Activated naive CD4-positive, alpha-beta T cell treated with anti-CD3 and anti-CD28 coated beads, Interleukin-2, amount 50 U/mL, for 16 hours (primary cell): ENCODE data around the gene SH3RF3.

ENCODE experiments used
- DNase-seq: peaks from one replicate; pipeline ENCODE4 v3.0.0-alpha.2; 2020

The SH3RF3 gene

DNA sequence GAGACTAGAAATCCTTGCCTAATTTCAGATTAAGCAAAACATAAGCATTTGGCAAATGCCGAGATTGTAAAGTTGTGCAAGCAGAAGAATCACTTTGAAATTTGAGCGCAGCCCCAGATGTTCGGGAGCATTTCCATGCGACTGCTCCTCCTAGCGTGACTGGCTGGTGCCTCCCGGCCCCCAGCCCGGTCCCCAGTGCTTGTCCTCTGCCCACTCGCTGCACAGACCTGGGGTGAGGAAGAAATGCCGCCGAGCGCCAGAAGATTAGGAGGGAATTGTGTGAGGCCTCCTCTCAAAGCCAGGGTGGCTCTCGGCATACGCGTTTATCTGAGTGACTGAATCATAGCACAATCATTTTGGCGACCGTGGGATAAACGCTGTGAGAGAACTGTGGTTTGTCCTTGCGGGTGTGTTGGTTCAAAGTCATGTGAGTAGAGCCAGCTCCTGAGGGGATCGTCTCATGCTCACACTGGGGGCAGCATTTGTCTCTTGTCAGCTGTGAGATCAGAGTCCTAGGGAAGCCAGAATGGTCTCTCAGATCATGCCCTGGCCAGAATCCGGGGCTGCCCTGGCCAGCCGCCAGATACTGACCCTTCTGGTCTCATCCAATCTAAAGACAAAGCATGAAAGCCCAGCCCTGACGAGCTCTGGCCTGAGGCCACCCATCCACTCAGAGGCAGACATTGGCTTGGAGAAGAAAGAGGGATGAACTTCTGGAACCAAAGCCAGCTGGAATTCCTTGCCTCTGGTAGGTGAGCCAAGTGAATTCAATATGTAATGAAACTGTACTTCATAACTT is 189.3 kb downstream of the SH3RF3 start:
- no peak for DNase-seq

GRCh38 chr2:109318949-109319342 is 189.9 kb downstream of the SH3RF3 start:
- DNase-seq, result no peak

- no peak for DNase-seq
Measured at GRCh38 chr2:109320195-109320922, 191.4 kb downstream of the SH3RF3 start.

GRCh38 chr2:109321570-109321969 is 192.6 kb downstream of the SH3RF3 start:
- DNase-seq, result no peak

DNA sequence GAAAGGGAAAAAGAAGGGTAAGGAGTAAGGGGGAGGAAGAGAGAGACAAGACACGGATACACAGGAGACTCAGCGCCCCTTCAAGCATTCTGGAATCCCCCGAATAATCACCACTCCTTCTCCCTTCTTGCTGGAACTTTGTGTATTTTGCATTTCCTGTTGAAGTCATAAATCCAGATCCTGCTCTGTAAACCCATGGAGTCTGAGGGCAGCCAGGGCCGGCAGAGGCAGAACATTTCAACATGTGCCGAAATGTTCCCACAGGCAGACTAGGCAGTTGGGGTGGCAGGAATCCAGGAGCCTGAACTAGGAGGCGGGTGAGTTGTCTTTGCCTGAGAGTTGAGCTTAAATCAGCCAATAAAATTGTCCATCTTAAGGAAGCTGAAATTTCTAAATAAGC is 193.1 kb downstream of the SH3RF3 start:
- DNase-seq, result no peak

DNA sequence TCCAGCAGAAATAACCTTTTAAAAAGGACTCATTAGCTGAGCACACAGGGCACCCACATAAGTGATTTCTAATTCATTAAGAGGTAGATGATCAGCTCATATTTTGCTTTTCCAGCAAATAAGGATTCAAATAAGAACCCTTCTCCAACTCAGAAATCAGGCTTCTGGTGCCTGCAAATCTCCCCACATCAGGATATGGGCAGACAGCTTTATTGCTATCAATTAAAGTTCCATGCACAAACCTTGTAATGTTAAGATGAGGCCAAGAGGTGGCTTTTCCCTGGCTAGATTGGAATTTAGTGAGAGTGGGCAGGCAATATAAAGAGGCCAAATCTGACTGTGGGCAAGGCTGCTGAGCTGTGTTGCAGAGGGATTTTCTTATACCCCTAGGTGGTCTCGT is 193.6 kb downstream of the SH3RF3 start:
- DNase-seq, result no peak

GRCh38 chr2:109324861-109325260 is 195.9 kb downstream of the SH3RF3 start:
- no peak for DNase-seq

DNA sequence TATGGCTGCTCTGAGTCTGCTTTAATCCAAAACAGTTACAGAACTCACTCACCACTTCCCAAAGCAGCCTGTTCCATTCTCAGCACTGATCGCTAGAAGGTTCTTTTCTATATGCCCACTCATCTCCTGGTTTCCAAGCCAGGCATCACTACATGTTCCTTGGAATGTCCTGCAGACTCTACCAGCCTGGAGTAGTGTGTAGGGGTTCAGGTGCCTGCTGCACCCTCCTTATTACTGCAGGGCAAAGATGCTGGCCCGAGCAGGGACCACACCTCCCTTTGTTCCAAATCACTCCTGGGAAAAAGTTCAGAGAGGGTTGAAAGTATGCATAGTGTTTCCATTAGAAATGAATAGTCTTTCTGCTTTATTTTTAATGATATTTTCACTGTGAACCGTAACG is 196.6 kb downstream of the SH3RF3 start:
- no peak for DNase-seq

DNA sequence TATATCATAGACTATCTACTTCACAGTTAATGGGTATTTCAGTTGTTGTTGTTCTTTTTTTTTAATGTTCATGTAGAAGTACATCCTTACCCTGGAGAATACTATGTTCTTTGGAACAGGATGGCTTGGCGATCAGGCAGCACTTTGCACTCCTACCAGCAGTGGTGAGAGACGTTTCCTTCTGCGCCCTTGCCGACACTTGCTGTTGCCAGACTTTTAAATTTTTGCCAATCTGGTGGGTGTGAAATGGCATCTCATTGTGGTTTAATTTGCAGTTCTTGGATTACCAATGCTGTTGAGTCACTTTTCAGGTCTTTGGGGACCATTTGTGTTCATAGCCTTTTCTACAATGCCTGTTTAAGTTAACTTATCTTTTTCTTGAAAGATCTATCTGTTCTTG is 197.3 kb downstream of the SH3RF3 start:
- DNase-seq, result no peak

- DNase-seq, result no peak
Measured at GRCh38 chr2:109330056-109330455, 201.1 kb downstream of the SH3RF3 start.

DNA sequence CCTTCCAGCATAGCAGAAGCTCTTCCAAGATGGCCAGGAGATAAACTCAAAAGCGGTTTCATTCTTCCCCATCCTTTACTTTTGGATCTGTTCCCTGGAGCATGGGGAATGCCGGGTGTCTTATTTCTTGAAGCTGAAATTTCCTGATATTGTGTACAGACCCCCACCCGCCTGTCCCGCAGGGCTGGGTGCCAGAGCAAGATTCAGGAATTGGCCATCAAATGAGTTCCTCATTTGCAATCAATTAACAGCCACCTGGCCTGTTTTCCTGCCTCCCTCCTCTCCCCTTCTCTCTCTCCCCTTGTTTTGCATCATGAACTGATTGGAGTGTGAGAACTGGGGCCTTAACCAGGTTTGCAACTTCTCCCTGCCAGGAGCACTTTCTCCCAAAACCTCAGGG is 202.1 kb downstream of the SH3RF3 start:
- DNase-seq, result no peak

DNA sequence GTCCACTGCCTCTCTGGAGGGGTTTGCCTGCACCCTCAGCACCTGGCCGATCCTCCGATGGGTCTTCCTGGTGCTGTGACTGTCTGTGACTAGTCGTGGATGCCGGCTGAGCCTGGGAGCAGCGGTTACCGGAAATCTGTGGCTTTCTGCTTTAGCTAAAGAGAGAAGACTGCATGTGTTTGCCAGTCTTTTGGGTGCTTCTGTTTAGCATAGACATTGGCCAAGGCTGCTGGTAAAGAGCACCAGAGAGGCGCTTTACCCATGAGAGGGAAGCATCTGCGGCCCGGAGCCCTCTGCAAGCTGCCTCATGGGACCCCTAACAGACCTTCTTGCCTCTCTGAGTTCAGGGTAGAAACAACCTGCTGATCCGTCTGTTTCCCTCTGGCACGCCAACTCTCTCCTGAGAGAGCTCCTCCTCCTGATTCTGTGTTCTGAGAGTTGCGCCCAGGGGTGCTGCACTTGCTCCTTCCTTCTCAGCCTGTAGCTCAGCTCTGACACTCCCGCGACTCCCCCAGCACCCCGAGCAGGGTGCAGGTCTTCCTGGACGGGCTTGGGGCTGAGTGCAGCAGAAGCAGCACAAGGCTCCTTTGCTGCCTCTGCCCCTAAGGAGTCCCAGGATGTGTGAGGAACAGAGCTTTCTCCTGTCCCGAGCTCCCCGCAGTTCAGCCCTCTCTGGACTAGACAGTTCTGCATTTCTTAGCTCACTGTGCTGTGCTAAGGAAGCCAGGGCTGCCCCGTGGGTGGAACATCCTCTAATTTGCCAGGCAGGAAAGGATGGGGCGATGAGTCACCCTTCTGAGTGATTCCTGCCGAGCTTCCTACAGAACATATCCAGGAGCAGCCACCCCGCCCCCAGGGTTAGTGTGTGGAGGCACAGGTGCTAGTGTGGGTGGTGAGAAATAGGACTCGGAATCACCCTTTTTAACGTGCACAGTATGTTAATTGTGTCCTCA is 203.2 kb downstream of the SH3RF3 start:
- DNase-seq, result peak; percentile 19

DNA sequence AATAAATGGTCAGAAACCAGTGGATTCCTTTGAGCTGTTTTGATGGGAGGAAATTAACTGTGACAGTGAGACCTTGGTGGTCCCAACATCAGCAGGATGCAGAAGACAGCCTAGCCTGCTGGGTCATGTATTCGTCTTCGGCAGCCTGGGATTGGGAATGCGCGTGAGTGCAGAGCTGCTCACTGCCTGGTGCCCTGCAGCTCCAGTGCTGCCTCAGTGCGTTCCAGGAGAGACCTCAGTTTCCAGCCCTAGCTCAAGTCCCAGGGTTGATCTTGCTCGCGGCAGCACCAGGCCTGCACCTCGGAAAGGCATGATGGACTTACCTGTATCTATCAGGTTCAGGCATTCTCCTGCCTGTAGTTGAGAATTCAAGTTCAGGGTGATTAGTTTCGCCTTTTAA is 203.9 kb downstream of the SH3RF3 start:
- DNase-seq, result no peak

DNA sequence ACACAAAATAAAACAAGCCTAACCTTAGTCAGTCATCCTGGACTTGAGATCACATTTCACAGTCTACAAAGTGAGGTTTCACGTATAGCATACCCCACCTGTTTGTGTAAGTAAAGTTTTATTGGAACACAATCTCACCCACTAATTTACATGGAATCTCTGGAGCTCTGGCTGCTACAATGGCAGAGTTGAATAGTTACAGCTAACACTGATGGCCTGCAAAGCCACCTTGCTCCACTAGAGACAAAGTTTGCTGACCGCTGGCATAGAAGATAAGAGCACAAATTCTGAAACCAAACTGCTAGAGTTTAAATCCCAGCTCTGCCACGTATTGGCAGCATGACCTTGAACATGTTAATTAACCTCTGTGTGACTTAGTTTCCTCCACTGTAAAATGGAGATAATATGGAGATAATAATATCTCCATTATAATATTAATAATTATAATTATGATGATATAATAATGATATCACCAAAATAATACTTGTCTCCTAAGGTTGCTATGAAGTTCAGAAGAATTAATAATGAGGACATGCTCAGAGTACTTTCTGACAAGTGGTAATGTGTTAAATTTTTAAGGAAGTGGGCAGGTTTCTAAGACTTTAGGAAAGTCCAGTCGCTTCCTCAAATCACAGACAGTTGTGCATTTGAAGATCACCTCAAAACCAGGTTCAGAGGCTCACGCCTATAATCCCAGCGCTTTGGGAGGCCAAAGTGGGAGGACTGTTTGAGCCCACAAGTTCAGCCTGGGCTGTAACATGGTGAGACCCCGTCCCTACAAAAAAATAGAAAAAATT is 204.6 kb downstream of the SH3RF3 start:
- no peak for DNase-seq

GRCh38 chr2:109335631-109336176 is 206.7 kb downstream of the SH3RF3 start:
- DNase-seq, result no peak

GRCh38 chr2:109336296-109336695 is 207.3 kb downstream of the SH3RF3 start:
- no peak for DNase-seq

DNA sequence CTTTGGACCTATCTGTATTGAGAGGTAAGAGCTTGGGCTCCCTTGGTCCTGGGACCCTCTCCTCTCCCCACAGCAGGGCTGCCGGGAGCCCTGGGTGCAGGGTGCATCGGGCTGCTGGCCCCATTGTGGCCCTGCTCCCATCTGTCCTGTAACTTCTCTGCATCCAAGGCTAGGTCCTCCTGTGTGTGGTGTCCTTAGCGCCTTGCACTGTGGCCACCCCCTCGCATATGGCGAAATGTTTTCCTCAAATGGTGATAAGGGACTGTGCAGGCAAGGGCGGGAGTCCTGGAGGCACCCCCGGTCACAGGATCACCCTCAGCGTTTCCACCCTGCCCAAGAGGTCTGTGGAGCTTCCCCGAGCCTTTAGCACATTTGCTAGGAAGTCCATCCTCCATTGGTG is 208.2 kb downstream of the SH3RF3 start:
- DNase-seq, result no peak

DNA sequence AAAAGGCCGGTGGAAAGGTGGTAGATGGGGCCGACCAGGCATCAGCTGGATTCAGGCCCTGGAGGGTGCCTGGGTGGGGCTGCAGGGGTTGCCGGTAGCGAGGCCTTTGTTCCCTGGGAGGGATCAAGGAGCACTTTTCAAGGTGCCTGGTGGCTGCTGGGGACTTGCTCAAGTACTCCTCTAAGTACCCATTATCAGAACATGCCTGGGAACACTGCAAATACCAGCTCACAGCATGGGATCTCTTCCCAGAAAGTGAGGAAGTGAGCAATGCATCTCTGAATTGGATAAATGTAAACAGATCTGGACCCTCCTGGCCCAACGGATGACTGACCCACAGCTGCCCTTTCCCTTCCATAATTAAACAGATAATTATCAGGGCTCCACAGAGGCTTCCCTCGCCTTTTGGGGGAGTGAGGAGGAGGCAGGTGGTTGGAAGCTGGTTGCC is 210.5 kb downstream of the SH3RF3 start:
- DNase-seq, result no peak

DNA sequence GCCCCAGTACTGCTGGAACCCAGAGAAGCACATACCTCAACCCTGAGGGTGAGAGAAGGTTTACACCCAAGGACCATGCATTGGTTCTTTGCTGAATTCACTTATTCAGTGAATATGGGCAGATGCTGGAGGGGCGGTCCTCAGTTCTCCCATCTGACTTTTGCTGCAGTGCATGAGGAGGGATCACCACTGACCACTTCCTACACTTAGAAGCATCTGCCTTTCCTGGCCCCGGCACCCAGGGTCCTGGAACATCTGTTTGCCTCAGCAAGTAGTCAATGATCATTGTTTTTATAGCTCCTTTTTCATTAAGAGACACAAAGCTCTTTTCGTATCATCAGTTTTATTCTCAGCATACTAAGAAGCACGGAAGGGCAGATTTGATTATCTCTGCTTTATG is 211.4 kb downstream of the SH3RF3 start:
- DNase-seq, result no peak

DNA sequence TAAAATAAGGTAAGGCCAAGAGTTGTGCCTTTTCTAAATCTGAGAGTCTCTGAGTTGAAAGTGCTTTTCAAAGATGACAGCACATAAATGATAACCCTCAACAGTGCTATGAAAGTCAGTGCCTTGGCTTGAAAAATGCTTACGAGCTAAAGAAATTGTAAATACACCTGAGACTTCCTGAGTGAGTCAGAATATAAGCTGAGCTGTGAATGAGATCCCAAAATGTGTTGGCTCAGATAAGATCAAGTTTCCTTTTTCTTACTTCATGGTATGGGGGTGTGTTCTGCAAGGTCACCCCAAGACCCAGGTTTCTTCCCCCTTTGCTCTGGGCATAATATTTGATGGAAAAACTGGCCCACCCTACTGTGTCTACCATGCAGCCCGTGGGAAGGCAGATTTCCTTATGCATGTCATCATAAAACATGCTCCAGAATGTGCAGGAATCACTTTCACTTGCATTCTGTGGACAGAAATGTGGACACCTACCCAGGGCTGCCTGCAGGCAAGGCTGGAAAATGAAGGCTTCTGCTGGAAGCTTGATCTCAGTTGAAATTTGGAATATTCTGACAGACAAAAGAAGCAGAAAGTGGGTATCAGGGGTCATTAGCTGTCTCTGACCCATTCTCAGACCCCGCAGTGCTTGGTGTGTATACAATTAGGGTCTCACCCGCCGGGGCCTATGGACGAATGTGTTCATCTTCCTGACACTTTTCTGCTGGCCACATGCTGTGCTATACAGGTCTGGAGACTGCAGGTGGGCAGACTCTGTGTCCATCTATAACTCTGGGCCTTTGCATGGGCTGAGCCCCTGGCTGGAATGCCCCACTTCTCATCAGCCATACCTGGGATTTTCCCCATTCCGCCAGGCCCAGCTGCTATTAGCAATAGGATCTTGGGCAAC is 212.6 kb downstream of the SH3RF3 start:
- DNase-seq, result no peak

- no peak for DNase-seq
Measured at GRCh38 chr2:109342256-109342850, 213.3 kb downstream of the SH3RF3 start.
